ENCODE data around the gene GRIP1. TPM values are rescaled to one million over a fixed set of nuclear protein-coding genes. Genes with fewer than 3 reads are reported as not detected.

GRIP1 gene
- total and polyA plus RNA-seq, 10 of the 15 experiments (the other 5 are each of a cell fraction or from before 2014, with no cell fraction given), result 0.05 to 0.85 (median 0.50) TPM; not detected in 7

- TF ChIP-seq ASH2L (IDR thresholded peaks at IDR 0.05; ENCODE audit: borderline replicate concordance, low read depth) (no peak), CHD4 (IDR thresholded peaks at IDR 0.05) (no peak), MTA2 (IDR thresholded peaks at IDR 0.05; ENCODE audit: low read depth) (no peak)
Measured at GRCh38 chr12:66438601-66439000, 240.3 kb downstream of the GRIP1 start (continued).

DNA sequence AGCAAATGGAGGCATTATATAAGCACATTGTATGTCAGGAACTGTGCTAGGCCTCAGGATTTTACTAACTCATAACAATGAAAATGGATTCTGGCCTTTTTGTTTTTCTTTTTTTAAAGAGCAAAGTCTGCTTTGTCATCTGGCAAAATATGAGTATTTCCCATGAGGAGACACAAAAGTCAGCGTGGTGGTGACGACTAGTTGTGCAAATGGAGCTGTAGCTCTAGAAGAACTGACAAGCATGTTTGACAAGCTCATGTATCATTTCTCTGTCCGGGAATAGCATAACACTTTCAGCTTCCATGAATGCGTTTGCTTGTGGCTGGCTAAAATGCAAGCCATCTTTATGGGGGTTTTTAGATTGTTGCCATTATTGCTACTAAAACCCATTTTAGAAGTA is 248.8 kb downstream of the GRIP1 start:
- ATAC-seq (no peak), DNase-seq (ENCODE audit: low read depth, low spot score) (no peak), FAIRE-seq (no peak)
- Histone ChIP-seq H3K9ac (ENCODE audit: control insufficient read depth, insufficient read depth, low read length) (no peak overlapping the region), H4K20me1 (ENCODE audit: control insufficient read depth, insufficient read depth) (no peaks in the 10 kb centered on the region), H3K4me3 (no peak overlapping the region), H3K4me1 (ENCODE audit: control insufficient read depth, insufficient read depth, low read length) (no peaks in the 10 kb centered on the region), H2AFZ (ENCODE audit: control insufficient read depth, low read depth, low read length) (no peak overlapping the region), H3K79me2 (ENCODE audit: control insufficient read depth, insufficient read depth, low read length) (no peaks in the 10 kb centered on the region), H3K27me3 (replicated peaks in 1 of 2; ENCODE audit: control insufficient read depth in 2 of 2, insufficient read depth in 2 of 2, low read length in 1 of 2) (no peaks in the 10 kb centered on the region; a peak in 2 of 4 replicates), H3K36me3 (ENCODE audit: control insufficient read depth in 2 of 2, insufficient read depth in 2 of 2, low read length in 1 of 2) (no peaks in the 10 kb centered on the region), H3K4me2 (ENCODE audit: control insufficient read depth, insufficient read depth) (no peak overlapping the region), H3K9me3 (replicated peaks; ENCODE audit: control insufficient read depth, insufficient read depth, low read length) (no peaks in the 10 kb centered on the region), H3K27ac (ENCODE audit: control insufficient read depth, insufficient read depth) (no peak overlapping the region)
- ChIA-PET CTCF (interaction anchor here (0.5 kb wide), 1 partner anchor 15 kb away, joined by 3 read pairs; no protein-coding TSS in a partner anchor), RAD21 (ENCODE audit: unreplicated experiment) (no interaction called here), SMC1A (ENCODE audit: uncharacterized antibody, unreplicated experiment) (no interaction called here), POLR2A (no interaction called here)
- 26% methylated on average over 4 of the region's 4 CpGs for WGBS (ENCODE audit: insufficient coverage, insufficient replicate concordance, low lambda C conversion rate, missing lambda C conversion rate)
- in situ Hi-C loops (cut with MboI), result no loop called here
- TF ChIP-seq, protein P1, sequence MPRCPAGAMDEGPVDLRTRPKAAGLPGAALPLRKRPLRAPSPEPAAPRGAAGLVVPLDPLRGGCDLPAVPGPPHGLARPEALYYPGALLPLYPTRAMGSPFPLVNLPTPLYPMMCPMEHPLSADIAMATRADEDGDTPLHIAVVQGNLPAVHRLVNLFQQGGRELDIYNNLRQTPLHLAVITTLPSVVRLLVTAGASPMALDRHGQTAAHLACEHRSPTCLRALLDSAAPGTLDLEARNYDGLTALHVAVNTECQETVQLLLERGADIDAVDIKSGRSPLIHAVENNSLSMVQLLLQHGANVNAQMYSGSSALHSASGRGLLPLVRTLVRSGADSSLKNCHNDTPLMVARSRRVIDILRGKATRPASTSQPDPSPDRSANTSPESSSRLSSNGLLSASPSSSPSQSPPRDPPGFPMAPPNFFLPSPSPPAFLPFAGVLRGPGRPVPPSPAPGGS (IDR thresholded peaks at IDR 0.05; ENCODE audit: borderline replicate concordance, insufficient read depth, low read depth, low read length, poor library complexity, severe bottlenecking), result no peak
- TF ChIP-seq ZNF207 (IDR thresholded peaks at IDR 0.05; ENCODE audit: borderline replicate concordance) (no peak), SMAD5 (IDR thresholded peaks at IDR 0.05; ENCODE audit: low read depth) (no peak), ZNF274 (IDR thresholded peaks at IDR 0.05; ENCODE audit: insufficient read depth, insufficient read length) (no peak), MTA2 (IDR thresholded peaks at IDR 0.05; ENCODE audit: low read depth) (no peak)
- intact Hi-C loops (cut with micrococcal nuclease; ENCODE audit: unreplicated experiment), result no loop called here
- no TSS peak for BruUV-seq (replicated peaks)

Measured in GM12878 (cell line).